K562 (cell line): ENCODE results near the gene NNAT. TPM values are rescaled to one million over a fixed set of nuclear protein-coding genes. Genes with fewer than 3 reads are reported as not detected.

Experiments used
- C11orf30 ChIP-seq: fragments of 450-650 bp; IDR thresholded peaks from 2 replicates; pipeline ENCODE4 v1.6.1; 2016; ENCODE audit warnings: low read depth, mild to moderate bottlenecking
- CBFA2T2 ChIP-seq: fragments of 450-650 bp; conservative IDR thresholded peaks from 2 replicates; pipeline ENCODE4 v1.6.1; 2017; ENCODE audit warnings: mild to moderate bottlenecking
- HNRNPUL1 ChIP-seq: fragments of 200-400 bp; formaldehyde crosslinking; IDR thresholded peaks from 2 replicates; pipeline ENCODE4 v1.6.1; 2017; ENCODE audit warnings: low read length
- LARP7 ChIP-seq: fragments of 450-650 bp; IDR thresholded peaks from 2 replicates; pipeline ENCODE4 v1.6.1; 2016
- MEF2D ChIP-seq: conservative IDR thresholded peaks from 2 replicates; pipeline ENCODE4 v1.6.1; 2016; ENCODE audit warnings: low read depth, missing genetic modification characterization, missing compliant biosample characterization
- MEIS2 ChIP-seq: fragments of 450-650 bp; IDR thresholded peaks from 2 replicates; pipeline ENCODE4 v1.6.1; 2014; ENCODE audit warnings: mild to moderate bottlenecking; ENCODE audit not compliant: partially characterized antibody
- MIER1 ChIP-seq: fragments of 450-650 bp; IDR thresholded peaks from 2 replicates; pipeline ENCODE4 v1.6.1; 2016; ENCODE audit warnings: antibody characterized with exemption, mild to moderate bottlenecking, low read depth
- NFXL1 ChIP-seq: fragments of 450-650 bp; formaldehyde crosslinking; IDR thresholded peaks from 2 replicates; pipeline ENCODE4 v1.4.0; 2021; ENCODE audit warnings: mild to moderate bottlenecking
- NONO ChIP-seq, 2 experiments: fragments of 200-400 bp in 1 of 2; fragments of 450-650 bp in 1 of 2; formaldehyde crosslinking in 1 of 2; IDR thresholded peaks; 2 replicates each; pipeline ENCODE4 v1.6.1; 2017; ENCODE audit warnings: low read depth in 2 of 2, mild to moderate bottlenecking in 2 of 2, moderate library complexity in 2 of 2, low read length in 1 of 2
- PYGO2 ChIP-seq: fragments of 450-650 bp; IDR thresholded peaks from 2 replicates; pipeline ENCODE4 v1.6.1; 2016; ENCODE audit warnings: mild to moderate bottlenecking, missing genetic modification characterization, moderate library complexity, missing compliant biosample characterization
- RNF2 ChIP-seq: sonication (generic); IDR thresholded peaks from 2 replicates; pipeline ENCODE4 v1.6.1; 2016
- ZNF3 ChIP-seq: fragments of 250-450 bp; sonication (Bioruptor Pico); IDR thresholded peaks from 2 replicates; pipeline ENCODE4 v1.5.0; 2021; ENCODE audit warnings: mild to moderate bottlenecking, moderate library complexity
- ZNF41 ChIP-seq: fragments of 250-450 bp; sonication (Bioruptor Pico); conservative IDR thresholded peaks from 2 replicates; pipeline ENCODE4 v1.4.0; 2020; ENCODE audit warnings: mild to moderate bottlenecking
- ZNF444 ChIP-seq: fragments of 250-450 bp; sonication (Bioruptor Pico); IDR thresholded peaks from 2 replicates; pipeline ENCODE4 v1.4.0; 2020; ENCODE audit warnings: mild to moderate bottlenecking, moderate library complexity
- polyA plus RNA-seq, 8 experiments: library from polyadenylated mRNA; depleted of rRNA in 4 of 8; stranded (reverse) in 5 of 8; unstranded in 3 of 8; fragments of >200 nt; fragmentation: Nextera tagmentation in 2 of 8; fragmentation: Illumina TruSeq in 1 of 8; extraction: Ambion mirVana in 2 of 8; extraction: Trizol in 1 of 8; gene quantifications; 2 replicates each; pipeline versions ENCODE4 v1.2.1 to v1.2.3, GENCODE V29; 2011 to 2014; ENCODE audit warnings: inconsistent platforms in 1 of 8, missing spikeins in 1 of 8
- total RNA-seq, 7 experiments: library from RNA; depleted of rRNA in 6 of 7; stranded (reverse); fragments of >200 nt in 6 of 7; fragmentation: Illumina TruSeq in 2 of 7; extraction: Trizol in 2 of 7; gene quantifications; 2 replicates each; pipeline versions ENCODE4 v1.2.1 to v1.2.3, GENCODE V29; 2011 to 2021; ENCODE audit warnings: low replicate concordance in 1 of 7
- TF ChIP-seq, protein P1 (sequence below): fragments of 250-450 bp; sonication (Bioruptor Pico); IDR thresholded peaks from 2 replicates; pipeline ENCODE4 v1.8.0; 2022; ENCODE audit warnings: inconsistent platforms
- TF ChIP-seq, protein P2 (sequence below): fragments of 450-650 bp; formaldehyde crosslinking; IDR thresholded peaks from 2 replicates; pipeline ENCODE4 v1.4.0; 2020; ENCODE audit warnings: mild to moderate bottlenecking, moderate library complexity
- TF ChIP-seq, protein P3 (sequence below): sonication (generic); formaldehyde crosslinking; IDR thresholded peaks from 2 replicates; pipeline ENCODE4 v1.8.0; 2022; ENCODE audit warnings: missing genetic modification reagents, mild to moderate bottlenecking, moderate library complexity, borderline replicate concordance

The NNAT gene
- total and polyA plus RNA-seq, 9 of the 15 experiments (the other 6 are each of a cell fraction or from before 2014, with no cell fraction given) = 0.13 TPM; not detected in 8

GRCh38 chr20:37523911-37524700 is 3.1 kb downstream of the NNAT start (continued):
- TF ChIP-seq C11orf30 = peak; percentile 60
- TF ChIP-seq ZNF3 = no peak
- TF ChIP-seq PYGO2 = no peak
- no peak for TF ChIP-seq RNF2
- TF ChIP-seq, protein P1, sequence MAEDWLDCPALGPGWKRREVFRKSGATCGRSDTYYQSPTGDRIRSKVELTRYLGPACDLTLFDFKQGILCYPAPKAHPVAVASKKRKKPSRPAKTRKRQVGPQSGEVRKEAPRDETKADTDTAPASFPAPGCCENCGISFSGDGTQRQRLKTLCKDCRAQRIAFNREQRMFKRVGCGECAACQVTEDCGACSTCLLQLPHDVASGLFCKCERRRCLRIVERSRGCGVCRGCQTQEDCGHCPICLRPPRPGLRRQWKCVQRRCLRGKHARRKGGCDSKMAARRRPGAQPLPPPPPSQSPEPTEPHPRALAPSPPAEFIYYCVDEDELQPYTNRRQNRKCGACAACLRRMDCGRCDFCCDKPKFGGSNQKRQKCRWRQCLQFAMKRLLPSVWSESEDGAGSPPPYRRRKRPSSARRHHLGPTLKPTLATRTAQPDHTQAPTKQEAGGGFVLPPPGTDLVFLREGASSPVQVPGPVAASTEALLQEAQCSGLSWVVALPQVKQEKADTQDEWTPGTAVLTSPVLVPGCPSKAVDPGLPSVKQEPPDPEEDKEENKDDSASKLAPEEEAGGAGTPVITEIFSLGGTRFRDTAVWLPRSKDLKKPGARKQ (CRISPR knock-in tag) = no peak
- TF ChIP-seq ZNF41 = no peak
- TF ChIP-seq HNRNPUL1 = no peak
- TF ChIP-seq, protein P2, sequence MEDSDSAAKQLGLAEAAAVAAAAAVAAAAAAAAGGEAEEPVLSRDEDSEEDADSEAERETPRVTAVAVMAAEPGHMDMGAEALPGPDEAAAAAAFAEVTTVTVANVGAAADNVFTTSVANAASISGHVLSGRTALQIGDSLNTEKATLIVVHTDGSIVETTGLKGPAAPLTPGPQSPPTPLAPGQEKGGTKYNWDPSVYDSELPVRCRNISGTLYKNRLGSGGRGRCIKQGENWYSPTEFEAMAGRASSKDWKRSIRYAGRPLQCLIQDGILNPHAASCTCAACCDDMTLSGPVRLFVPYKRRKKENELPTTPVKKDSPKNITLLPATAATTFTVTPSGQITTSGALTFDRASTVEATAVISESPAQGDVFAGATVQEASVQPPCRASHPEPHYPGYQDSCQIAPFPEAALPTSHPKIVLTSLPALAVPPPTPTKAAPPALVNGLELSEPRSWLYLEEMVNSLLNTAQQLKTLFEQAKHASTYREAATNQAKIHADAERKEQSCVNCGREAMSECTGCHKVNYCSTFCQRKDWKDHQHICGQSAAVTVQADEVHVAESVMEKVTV (CRISPR knock-in tag) = no peak
- TF ChIP-seq MIER1 = no peak
- no peak for TF ChIP-seq MEF2D (tag)
- no peak for TF ChIP-seq NFXL1
- no peak for TF ChIP-seq NONO (IDR thresholded peaks at IDR 0.05; ENCODE audit: low read depth in 2 of 2, low read length in 1 of 2)
- TF ChIP-seq LARP7 = no peak
- TF ChIP-seq, protein P3, sequence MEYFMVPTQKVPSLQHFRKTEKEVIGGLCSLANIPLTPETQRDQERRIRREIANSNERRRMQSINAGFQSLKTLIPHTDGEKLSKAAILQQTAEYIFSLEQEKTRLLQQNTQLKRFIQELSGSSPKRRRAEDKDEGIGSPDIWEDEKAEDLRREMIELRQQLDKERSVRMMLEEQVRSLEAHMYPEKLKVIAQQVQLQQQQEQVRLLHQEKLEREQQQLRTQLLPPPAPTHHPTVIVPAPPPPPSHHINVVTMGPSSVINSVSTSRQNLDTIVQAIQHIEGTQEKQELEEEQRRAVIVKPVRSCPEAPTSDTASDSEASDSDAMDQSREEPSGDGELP (CRISPR knock-in tag) = peak; percentile 48; the same call in 1 of the 2 replicates
- no peak for TF ChIP-seq ZNF444 (CRISPR knock-in tag)
- TF ChIP-seq CBFA2T2 = peak; percentile 44; the same call in 1 of the 2 replicates
- TF ChIP-seq MEIS2 = peak; percentile 98
